ENCODE results near the gene TNFRSF11A. TPM values are rescaled to one million over a fixed set of nuclear protein-coding genes. Genes with fewer than 3 reads are reported as not detected.

TNFRSF11A gene
- total and polyA plus RNA-seq, 12 donors: 0.29 to 2.7 (median 0.78) TPM

DNA sequence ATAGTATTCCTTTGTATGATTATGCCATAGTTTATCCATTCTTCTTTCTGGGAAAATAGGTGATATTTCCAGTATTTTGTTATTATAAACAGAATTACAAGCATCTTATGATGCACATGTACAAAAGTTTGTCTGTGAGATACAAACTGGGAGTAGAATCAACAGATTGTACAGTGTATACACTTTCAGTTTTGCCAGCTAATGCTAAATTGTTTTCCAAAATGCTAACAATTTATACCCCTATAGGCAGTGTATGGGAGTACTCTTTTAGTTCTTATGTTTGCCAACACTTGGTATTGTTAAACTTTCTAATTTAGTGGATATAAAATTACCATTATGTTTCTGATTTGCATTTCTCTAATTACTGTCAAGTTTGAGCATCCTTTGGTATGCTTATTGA, 31.0 kb upstream of the TNFRSF11A start:
- TF ChIP-seq, protein P1, sequence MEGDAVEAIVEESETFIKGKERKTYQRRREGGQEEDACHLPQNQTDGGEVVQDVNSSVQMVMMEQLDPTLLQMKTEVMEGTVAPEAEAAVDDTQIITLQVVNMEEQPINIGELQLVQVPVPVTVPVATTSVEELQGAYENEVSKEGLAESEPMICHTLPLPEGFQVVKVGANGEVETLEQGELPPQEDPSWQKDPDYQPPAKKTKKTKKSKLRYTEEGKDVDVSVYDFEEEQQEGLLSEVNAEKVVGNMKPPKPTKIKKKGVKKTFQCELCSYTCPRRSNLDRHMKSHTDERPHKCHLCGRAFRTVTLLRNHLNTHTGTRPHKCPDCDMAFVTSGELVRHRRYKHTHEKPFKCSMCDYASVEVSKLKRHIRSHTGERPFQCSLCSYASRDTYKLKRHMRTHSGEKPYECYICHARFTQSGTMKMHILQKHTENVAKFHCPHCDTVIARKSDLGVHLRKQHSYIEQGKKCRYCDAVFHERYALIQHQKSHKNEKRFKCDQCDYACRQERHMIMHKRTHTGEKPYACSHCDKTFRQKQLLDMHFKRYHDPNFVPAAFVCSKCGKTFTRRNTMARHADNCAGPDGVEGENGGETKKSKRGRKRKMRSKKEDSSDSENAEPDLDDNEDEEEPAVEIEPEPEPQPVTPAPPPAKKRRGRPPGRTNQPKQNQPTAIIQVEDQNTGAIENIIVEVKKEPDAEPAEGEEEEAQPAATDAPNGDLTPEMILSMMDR (IDR thresholded peaks at IDR 0.05): no peak
- Histone ChIP-seq H3K27me3 (no peaks in the 10 kb centered on the region), H3K4me1 (peaks cover 0 to 10% (median 0%) of the 10 kb centered on the region in 9 donors), H3K9me3 (no peaks in the 10 kb centered on the region), H3K4me3 (no peak overlapping the region), H3K36me3 (peaks cover 0 to 92% (median 20%) of the 10 kb centered on the region in 9 donors), H3K27ac (no peak overlapping the region)
- intact Hi-C loops (cut with DNase I): no loop called here
- no peak for DNase-seq
- ATAC-seq: no peak

DNA sequence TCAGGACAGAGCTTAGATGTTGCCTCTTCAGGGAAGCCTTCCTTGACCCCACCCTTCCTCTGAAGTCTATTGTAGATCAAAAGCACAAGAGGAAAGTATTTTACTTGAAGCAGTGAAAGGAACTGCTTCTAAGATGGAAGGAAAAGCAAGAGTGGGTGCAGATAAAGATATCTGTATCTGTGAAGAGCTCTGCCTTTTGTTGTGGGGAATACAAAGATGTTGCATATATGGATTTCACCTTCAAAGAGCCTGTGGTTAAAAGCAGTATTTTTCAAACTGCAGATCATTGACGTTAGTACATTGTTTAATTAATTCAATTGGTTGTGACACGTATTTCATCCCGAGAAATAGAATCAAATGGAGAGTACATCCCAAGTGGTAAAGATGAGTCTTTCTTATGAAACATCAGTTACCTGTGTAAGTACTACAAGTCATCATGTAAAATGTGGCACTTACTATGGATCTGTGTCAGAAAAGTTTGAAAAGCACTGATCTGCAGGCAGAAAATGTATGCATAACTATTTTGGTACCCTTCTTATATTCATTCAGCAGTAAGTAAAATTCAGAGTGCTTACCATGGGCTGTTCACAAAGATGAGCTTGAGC, 24.6 kb upstream of the TNFRSF11A start:
- TF ChIP-seq, protein P1 (IDR thresholded peaks at IDR 0.05): no peak
- no peak overlapping the region for H3K27ac ChIP-seq
- peaks cover 0 to 4% (median 0%) of the 10 kb centered on the region in 9 donors for H3K4me1 ChIP-seq
- DNase-seq: no peak
- intact Hi-C loops (cut with DNase I): no loop called here
- no peak overlapping the region for H3K4me3 ChIP-seq
- H3K27me3 ChIP-seq: no peaks in the 10 kb centered on the region
- peaks cover 0 to 94% (median 31%) of the 10 kb centered on the region in 9 donors for H3K36me3 ChIP-seq
- no peak for ATAC-seq
- 93 to 94% methylated on average over 3 of the region's 3 CpGs for WGBS, 2 donors
- no peaks in the 10 kb centered on the region for H3K9me3 ChIP-seq

DNA sequence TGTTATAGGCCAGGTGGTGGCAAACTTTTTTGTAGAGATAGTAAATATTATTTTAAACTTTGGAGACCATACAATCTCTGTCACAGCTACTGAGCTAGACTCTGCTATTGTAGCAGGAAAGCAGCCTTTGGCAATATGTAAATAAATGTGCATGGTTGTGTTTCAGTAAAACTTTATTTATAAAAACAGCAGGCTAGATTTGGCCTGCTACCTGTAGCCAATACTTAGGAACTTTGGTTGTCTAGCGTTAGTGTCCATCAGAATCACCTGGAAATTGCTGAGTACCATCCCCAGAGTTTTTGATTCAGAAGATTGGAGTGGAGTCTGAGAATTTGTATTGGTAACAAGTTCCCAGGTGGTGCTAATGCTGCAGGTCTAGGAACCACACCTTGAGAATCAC, 23.8 kb upstream of the TNFRSF11A start:
- H3K4me3 ChIP-seq: no peak overlapping the region
- peaks cover 0 to 4% (median 0%) of the 10 kb centered on the region in 9 donors for H3K4me1 ChIP-seq
- no peak overlapping the region for H3K27ac ChIP-seq
- TF ChIP-seq, protein P1 (IDR thresholded peaks at IDR 0.05): no peak
- intact Hi-C loops (cut with DNase I): no loop called here
- ATAC-seq: no peak
- H3K27me3 ChIP-seq: no peaks in the 10 kb centered on the region
- H3K36me3 ChIP-seq: peaks cover 0 to 96% (median 31%) of the 10 kb centered on the region in 9 donors
- no peak for DNase-seq
- 95 to 100% methylated on average over 1 of the region's 1 CpG for whole genome bisulfite sequencing, 2 donors
- no peaks in the 10 kb centered on the region for H3K9me3 ChIP-seq

DNA sequence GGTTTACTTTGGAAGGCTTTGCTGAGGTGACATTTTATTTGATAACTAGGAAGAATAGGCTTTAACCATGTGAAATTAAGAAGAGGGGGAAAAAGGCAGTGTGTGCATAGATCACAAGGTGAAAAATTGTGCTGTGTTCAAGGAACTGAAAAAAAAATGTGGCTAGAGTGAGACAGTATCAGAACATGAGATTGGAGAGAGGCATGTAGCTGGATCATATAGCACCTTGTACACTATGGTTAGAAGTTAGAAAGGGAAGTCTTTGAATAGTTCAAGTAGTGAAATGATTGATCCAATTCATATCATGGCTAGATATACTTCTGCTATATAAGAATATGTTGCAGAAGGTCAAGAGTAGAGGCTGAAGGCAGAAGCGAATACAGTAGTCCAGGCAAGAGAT, 12.3 kb upstream of the TNFRSF11A start:
- no peaks in the 10 kb centered on the region for H3K4me1 ChIP-seq
- no peaks in the 10 kb centered on the region for H3K9me3 ChIP-seq
- intact Hi-C loops (cut with DNase I): no loop called here
- peaks cover 0 to 32% (median 8%) of the 10 kb centered on the region in 9 donors for H3K36me3 ChIP-seq
- DNase-seq (no peak), ATAC-seq (no peak)
- 93 to 96% methylated on average over 1 of the region's 1 CpG for WGBS, 2 donors
- TF ChIP-seq, protein P1 (IDR thresholded peaks at IDR 0.05): no peak
- H3K4me3 ChIP-seq: no peak overlapping the region
- H3K27me3 ChIP-seq: no peaks in the 10 kb centered on the region
- H3K27ac ChIP-seq: no peak overlapping the region

All from heart right ventricle (tissue), 16 donors.